Lung (tissue), 12 donors: ENCODE results near the gene HS3ST2. TPM values are rescaled to one million over a fixed set of nuclear protein-coding genes. Genes with fewer than 3 reads are reported as not detected.

Experiments
- ATAC-seq: fragments of 200-7000 bp; cut with Tn5 transposase; one replicate; pipeline ENCODE4 v1.9.1; 2020; ENCODE audit warnings: moderate number of reproducible peaks; ENCODE audit not compliant: insufficient read depth, low FRiP score
- DNase-seq, 3 donors: peaks; one replicate each; pipeline ENCODE4 v3.0.0-alpha.2; 2013 to 2017
- H3K27ac ChIP-seq, 2 donors: one replicate each; pipeline ENCODE4 v1.5.1; 2013; ENCODE audit warnings: mild to moderate bottlenecking in 2 of 2, moderate library complexity in 2 of 2, control low read depth in 1 of 2, inconsistent platforms in 1 of 2, low read depth in 1 of 2, low read length in 1 of 2
- H3K27me3 ChIP-seq, 3 donors: one replicate each; pipeline ENCODE4 v1.5.1; 2013; ENCODE audit warnings: low read length in 2 of 3; ENCODE audit not compliant: control insufficient read depth in 3 of 3, insufficient read depth in 3 of 3
- H3K36me3 ChIP-seq, 4 donors: one replicate each; pipeline ENCODE4 v1.5.1; 2013; ENCODE audit warnings: low read length in 4 of 4, mild to moderate bottlenecking in 1 of 4, moderate library complexity in 1 of 4; ENCODE audit not compliant: control insufficient read depth in 4 of 4, insufficient read depth in 4 of 4
- H3K4me1 ChIP-seq, 5 donors: one replicate each; pipeline ENCODE4 v1.5.1; 2013; ENCODE audit warnings: low read length in 5 of 5, mild to moderate bottlenecking in 2 of 5, moderate library complexity in 1 of 5; ENCODE audit not compliant: control insufficient read depth in 5 of 5, insufficient read depth in 5 of 5
- H3K4me3 ChIP-seq: one replicate; pipeline ENCODE4 v1.5.1; 2013; ENCODE audit warnings: mild to moderate bottlenecking, control low read depth, moderate library complexity
- H3K9ac ChIP-seq, 2 donors: one replicate each; pipeline ENCODE4 v1.5.1; 2013; ENCODE audit warnings: low read length in 2 of 2, control low read depth in 1 of 2; ENCODE audit not compliant: insufficient read depth in 1 of 2
- H3K9me3 ChIP-seq, 4 donors: one replicate each; pipeline ENCODE4 v1.5.1; 2013; ENCODE audit warnings: low read length in 3 of 4, mild to moderate bottlenecking in 1 of 4, moderate library complexity in 1 of 4; ENCODE audit not compliant: control insufficient read depth in 4 of 4, insufficient read depth in 3 of 4
- CTCF ChIP-seq: IDR thresholded peaks from 2 replicates; pipeline ENCODE4 v1.5.1; 2012; ENCODE audit warnings: mild to moderate bottlenecking; ENCODE audit errors: control extremely low read depth, extremely low read depth
- WGBS, 2 donors: extraction: QIAGEN DNeasy Blood & Tissue Kit; methylation state at CpG; one replicate each; pipeline ENCODE4 v1.1.7; 2013; 5-methylcytosine and 5-hydroxymethylcytosine counted together
- polyA plus RNA-seq, 2 donors: library from polyadenylated mRNA; stranded (reverse); fragments of 200-250 nt; gene quantifications; one replicate each; pipeline ENCODE4 v1.2.1, GENCODE V29; 2013
- total RNA-seq, 2 donors: library from RNA; depleted of rRNA in 1 of 2; stranded (reverse); fragments of >200 nt in 1 of 2; gene quantifications; one replicate each; pipeline ENCODE4 v1.2.1, GENCODE V29; 2014 to 2021
- donor health status: control.
- donor health status: control.
- donor health status: Bipolar disorder and iron deficiency.
- donor health status: healthy.
- donor health status: DM: yes; HTN: yes; CAD: no.

HS3ST2 gene
- total and polyA plus RNA-seq, 4 donors, result 0.31 to 5.6 (median 1.3) TPM

GRCh38 chr16:22786284-22786683 is 27.7 kb upstream of the HS3ST2 start:
- Histone ChIP-seq H3K27me3 (no peaks in the 10 kb centered on the region), H3K9ac (no peak overlapping the region), H3K4me3 (no peak overlapping the region), H3K36me3 (no peaks in the 10 kb centered on the region), H3K9me3 (no peaks in the 10 kb centered on the region), H3K4me1 (no peaks in the 10 kb centered on the region), H3K27ac (no peak overlapping the region)
- 90 to 94% methylated on average over 2 of the region's 2 CpGs for WGBS, 2 donors
- DNase-seq, result no peak
- no peak for ATAC-seq
- TF ChIP-seq CTCF, result no peak

GRCh38 chr16:22786691-22787090 is 27.3 kb upstream of the HS3ST2 start:
- 83 to 89% methylated on average over 4 of the region's 4 CpGs for WGBS, 2 donors
- Histone ChIP-seq H3K4me1 (no peaks in the 10 kb centered on the region), H3K27ac (no peak overlapping the region), H3K36me3 (no peaks in the 10 kb centered on the region), H3K9me3 (no peaks in the 10 kb centered on the region), H3K27me3 (no peaks in the 10 kb centered on the region), H3K4me3 (no peak overlapping the region), H3K9ac (no peak overlapping the region)
- TF ChIP-seq CTCF, result no peak
- ATAC-seq (no peak), DNase-seq (no peak)

- no peak for DNase-seq
- no peak overlapping the region for H3K27ac ChIP-seq
- no peak overlapping the region for H3K9ac ChIP-seq
- WGBS, 2 donors, result 40 to 56% methylated on average over 10 of the region's 10 CpGs
- no peak for ATAC-seq
- H3K36me3 ChIP-seq, result no peaks in the 10 kb centered on the region
- H3K27me3 ChIP-seq, result no peaks in the 10 kb centered on the region
- H3K4me3 ChIP-seq, result no peak overlapping the region
- no peaks in the 10 kb centered on the region for H3K4me1 ChIP-seq
- no peak for TF ChIP-seq CTCF
- no peaks in the 10 kb centered on the region for H3K9me3 ChIP-seq
These were observed 26.3 kb upstream of the HS3ST2 start for GRCh38 chr16:22787466-22788192.

GRCh38 chr16:22788193-22788530 is 25.8 kb upstream of the HS3ST2 start:
- no peaks in the 10 kb centered on the region for H3K27me3 ChIP-seq
- DNase-seq (no peak), ATAC-seq (no peak)
- H3K4me3 ChIP-seq, result no peak overlapping the region
- H3K36me3 ChIP-seq, result no peaks in the 10 kb centered on the region
- H3K9ac ChIP-seq, result no peak overlapping the region
- no peak for TF ChIP-seq CTCF
- H3K9me3 ChIP-seq, result no peaks in the 10 kb centered on the region
- WGBS, 2 donors, result 25 to 47% methylated on average over 3 of the region's 3 CpGs
- no peak overlapping the region for H3K27ac ChIP-seq
- no peaks in the 10 kb centered on the region for H3K4me1 ChIP-seq
